GM18907 (cell line): ENCODE measurements around the gene RERE.

ENCODE experiments used
- ATAC-seq: cut with Tn5 transposase; IDR thresholded peaks from one replicate; pipeline ENCODE4 v1.9.1; 2021; ENCODE audit warnings: mild to moderate bottlenecking, moderate library complexity; ENCODE audit not compliant: unreplicated experiment

Gene RERE

GRCh38 chr1:8817412-8818324, at the start of gene RERE:
Gene RERE, minus strand, starts transcription at chr1:8817640.
- ATAC-seq: peak; percentile 87

DNA sequence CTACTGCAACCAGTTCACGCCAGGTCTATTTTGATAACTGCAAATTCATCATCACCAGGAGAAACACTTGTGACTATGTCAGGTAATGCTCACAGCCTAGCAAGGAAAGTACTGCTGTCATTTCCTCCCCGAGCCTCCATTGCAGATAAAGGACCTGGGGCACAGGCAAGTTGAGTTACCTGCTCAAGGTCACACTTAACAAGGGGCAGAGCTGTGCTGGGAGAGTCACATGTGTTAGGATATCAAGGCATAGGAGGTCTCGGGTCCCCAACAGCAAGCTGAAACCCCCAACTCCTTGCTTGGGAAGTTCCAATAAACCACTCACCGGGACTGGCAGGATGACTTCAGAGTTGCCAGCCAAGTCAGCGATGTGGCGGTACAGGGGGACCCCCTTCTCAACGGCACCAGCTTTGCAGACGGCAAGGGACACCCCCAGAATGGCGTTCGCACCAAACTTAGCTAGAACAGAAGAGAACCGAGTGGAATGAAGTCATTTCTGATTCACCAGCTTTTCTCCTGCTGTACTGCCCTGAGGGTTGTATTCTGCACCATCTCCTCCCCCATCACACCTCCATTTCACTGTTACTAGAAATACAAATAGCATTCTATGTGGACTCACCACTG, 49.5 kb upstream of the RERE start:
- ATAC-seq: no peak

DNA sequence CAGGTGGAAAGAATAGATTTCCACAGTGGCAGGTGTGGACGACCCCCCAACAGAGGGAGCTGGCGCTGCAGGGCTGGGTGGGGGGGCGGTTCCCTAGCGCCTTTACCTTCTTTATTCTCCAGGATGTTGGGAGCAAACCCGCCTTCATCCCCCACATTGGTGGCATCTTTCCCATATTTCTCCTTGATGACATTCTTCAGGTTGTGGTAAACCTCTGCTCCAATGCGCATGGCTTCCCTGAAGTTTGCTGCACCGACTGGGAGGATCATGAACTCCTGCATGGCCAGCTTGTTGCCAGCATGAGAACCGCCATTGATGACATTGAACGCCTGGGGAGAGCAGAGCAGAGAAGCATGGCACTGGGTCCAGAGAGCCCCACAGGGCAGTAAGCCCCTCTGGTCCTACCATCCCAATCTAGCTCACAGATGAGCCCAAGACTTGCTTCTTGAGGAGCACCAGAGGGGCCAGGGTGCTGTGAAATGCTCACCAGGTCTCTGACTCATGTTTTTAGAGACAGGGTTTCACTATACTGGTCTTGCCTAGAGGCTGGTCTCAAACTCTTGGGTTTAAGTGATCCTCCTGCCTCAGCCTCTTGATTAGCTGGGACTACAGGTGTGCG, 48.8 kb upstream of the RERE start:
- no peak for ATAC-seq

DNA sequence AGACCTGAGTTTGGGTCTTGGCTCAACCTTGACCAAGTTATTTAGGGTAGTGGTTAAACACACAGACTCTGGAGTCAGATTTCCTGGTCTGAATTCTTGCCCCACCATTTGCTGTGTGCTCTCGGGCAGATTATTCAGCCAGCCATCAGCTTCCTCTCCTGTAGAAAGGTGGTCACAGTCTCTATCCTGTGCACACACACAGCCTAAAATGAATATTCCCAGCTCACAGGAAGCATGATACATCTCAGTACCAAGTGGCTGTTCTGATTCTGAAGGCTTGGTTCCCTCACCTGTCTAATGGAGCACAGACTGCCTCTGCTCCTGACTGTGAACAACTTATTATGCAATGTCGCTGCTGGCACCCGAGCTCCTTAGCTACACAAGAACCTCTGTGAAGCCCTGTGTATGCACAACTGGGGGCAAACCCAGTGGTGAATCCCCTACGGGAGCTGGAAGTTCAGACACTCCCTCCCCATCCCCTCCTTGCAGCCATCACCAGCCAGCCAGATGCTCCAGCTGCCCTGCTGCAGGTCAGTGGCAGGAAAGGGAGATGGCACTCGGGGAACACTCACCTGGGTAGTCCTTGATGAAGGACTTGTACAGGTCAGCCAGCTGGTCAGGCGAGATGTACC, 47.4 kb upstream of the RERE start:
- ATAC-seq: no peak

GRCh38 chr1:8863794-8864233, 46.4 kb upstream of the RERE start:
- no peak for ATAC-seq

GRCh38 chr1:8863138-8863537, 45.7 kb upstream of the RERE start:
- no peak for ATAC-seq

DNA sequence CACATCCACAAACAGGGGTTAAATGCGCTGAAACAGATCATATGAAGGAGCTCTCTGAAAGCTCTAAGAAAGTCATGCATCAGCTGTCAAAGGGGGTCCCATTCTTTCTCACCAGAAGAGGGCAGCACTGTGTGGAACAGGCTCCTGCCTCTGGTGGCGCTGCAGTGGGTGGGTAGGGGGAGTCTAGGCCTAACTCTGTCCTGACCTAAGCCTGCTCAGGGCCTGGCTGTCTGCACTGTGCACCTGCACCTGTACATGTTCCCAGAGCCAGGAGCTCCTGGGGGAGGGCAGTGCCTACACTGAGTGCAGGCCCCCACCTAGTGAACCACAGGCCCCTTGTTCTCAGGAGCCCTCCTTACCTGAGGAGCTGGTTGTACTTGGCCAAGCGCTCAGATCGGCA, 45.1 kb upstream of the RERE start:
- no peak for ATAC-seq

DNA sequence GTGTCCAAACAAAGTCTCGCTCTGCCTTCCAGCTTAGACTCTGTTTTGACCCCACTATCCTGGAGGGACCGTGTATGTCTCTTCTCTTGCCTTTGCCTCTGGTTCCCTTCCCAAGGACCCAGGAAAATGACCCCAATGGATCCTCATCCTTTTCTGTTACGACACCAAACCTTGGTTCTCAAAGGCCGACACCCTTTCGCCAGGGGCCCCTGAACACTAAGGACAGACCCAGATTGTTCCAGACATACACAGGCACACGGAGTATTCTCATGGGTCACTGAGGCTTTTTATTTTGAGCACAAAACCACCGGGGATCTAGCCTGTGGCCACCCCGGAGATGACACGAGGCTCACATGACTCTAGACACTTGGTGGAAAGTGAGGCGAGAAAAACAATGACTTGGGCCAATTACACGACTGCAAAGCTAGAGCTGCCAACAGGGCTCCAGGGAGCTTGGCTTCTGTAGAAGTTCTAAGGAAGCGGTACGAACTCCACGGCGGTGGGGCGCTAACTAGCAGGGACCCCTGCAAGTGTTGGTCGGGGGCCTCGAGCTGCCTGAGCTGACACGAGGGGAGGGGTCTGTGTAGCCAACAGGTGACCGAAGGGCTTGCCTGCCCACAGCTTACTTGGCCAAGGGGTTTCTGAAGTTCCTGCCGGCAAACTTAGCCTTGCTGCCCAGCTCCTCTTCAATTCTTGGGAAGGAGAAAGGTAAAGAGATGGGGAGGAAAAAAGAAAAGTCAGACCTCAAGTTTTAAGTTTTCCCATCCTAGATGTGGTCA, 43.5 kb upstream of the RERE start:
- no peak for ATAC-seq

GRCh38 chr1:8858888-8859706, 41.7 kb upstream of the RERE start:
- ATAC-seq: no peak

GRCh38 chr1:8858112-8858668, 40.8 kb upstream of the RERE start:
- no peak for ATAC-seq

DNA sequence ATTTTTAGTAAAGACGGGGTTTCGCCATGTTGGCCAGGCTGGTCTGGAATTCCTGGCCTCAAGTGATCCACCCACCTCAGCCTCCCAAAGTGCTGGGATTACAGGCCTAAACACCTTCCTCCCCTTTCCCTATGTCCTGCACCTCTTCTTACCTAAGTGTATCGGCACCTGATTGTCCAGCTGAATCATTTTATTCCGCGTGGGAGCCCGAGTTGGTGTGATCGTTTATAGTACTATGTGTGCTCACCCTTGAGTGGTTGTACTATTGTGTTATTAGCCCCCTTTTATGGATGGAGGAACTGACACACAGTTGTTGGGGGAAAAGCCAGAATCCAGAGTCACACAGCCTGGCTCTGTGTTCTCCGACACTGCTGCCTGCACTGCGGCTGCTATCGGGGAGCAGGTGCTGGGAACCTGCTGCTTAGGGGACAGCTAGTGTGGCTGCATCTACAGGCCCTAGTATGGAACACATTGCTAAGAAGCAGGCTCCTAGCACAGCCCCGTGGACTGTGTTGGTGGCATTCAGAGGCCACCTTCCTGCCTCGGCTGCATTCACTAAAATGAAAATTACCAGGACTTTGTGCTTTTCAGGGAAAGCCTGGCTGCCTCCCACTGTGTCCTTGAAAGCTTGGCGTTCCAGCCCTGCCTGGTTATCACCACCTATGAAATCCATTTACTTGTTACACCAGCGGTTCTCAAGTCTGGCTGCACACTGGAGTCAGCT, 39.4 kb upstream of the RERE start:
- no peak for ATAC-seq

- ATAC-seq: no peak
Measured at GRCh38 chr1:8854240-8854639, 36.8 kb upstream of the RERE start.

DNA sequence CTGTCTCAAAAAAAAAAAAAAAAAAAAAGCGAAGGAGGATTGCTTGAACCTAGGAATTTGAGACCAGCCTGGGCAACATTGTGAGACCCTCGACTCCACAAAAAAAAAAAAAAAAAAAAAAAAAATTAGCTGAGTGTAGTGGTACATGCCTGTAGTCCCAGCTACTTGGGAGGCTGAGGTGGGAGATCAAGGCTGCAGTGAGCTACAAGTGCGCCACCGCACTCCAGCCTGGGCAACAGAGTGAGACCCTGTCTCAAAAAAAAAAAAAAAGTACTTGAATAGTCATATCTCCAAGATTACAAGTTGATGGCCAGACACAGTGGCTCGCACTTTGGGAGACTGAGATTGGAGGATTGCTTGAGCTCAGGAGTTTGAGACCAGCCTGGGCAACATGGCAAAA, 33.6 kb upstream of the RERE start:
- no peak for ATAC-seq

DNA sequence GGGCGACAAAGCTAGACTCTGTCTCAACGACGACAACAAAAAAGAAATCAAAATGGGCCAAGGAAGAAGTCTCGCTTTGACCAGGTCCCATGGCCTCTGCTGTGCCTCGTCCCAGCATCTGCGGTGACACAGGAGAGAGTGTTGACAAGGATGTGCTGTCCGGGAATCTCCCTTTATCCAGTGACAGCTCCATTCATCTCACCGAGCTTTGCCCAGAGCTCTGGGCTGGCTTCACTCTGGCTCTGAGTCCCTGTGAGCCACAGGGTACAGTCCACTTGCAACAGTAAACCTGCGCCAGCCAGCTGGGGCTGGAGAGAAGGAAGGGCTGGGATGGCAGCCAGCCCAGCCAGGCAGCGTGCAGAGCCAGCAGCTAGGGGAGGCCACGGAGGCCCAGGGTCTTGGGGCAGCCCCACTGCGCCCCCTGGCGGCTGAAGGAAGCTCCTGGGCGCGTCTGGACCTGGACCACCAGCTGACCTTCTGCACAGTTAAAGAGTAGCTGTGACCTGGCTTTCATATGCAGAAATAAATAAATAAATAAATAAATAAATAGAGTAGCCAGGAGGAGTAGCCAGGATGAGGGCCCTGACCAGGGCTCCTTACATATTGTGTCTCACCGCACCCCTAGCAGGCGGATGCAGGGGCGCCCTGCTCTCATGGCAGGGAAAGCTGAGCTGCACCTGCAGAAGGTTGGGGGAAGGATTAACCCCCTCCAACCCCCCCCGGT, 31.4 kb upstream of the RERE start:
- ATAC-seq: no peak

DNA sequence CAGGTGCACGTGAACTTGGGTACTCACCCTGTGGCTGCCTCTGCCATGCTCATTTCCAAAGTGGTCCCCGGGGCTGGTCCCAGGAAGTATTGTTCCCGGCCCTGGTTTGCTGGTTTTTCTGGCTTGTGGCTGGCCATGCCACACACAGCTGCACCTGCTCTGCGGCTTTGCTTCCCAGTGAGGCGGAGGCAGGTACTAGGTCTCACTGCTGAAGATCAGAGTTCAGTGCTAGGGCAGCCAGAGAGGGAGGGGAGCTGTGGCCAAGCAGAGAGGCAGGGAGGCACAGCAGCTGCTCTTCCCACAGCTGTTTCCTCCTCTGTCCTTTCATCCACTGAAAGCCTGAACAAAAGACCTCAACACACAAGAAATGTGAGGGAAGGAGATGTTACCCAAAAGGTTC, 30.6 kb upstream of the RERE start:
- no peak for ATAC-seq

GRCh38 chr1:8846263-8846662, 28.8 kb upstream of the RERE start:
- ATAC-seq: no peak

DNA sequence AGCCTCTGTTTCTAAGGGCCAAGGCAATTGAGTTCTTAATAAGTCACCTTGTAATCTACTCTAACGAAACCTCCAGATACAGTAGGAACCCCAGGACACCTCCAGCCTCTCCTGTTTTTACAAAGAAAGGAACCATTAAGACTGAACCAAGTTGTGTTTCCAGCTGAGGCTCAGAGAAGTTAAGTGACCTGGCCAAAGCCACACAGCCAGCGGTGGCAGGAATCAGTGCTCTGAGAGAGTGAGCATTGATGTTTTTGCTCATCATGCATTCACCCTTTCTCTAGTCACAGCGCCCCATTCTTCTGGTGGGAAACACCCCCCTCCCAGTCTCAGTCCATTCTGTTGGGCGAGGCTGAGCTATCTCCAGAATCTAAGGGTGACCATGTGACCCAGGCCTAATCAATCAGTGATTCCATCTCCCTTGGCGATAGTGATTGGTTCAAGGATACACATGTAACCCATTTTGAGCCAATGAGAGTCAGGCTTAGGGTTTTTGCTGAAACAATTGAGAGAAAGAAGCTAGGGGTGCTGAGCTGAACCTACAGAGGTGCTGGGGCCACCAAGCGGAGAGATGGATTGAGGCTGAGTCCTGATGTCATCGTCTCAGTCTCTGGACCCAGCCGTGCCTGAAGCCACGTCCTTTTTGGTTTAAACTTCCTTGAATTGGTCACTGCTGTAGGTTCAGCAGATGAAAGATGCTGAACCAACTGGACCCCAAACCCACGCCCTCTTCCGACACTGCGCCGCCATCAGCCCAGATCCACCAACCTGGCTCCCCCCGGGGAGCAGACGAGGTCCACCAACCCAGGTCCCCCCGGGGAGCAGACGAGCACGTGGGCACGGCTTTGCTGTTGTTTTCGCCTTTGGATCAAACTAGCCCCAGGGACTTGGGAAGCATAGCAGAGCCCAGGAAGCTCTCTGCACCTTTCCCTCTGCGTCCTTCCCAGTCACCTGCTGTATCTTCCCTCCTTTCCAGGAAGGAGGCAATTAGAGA, 28.0 kb upstream of the RERE start:
- ATAC-seq: no peak
